HG02798 (cell line): ENCODE results near the gene SLC25A22.

Experiments used
- ATAC-seq: cut with Tn5 transposase; IDR thresholded peaks from one replicate; pipeline ENCODE4 v1.9.1; 2021; ENCODE audit warnings: mild to moderate bottlenecking; ENCODE audit not compliant: unreplicated experiment, poor library complexity

SLC25A22 gene

GRCh38 chr11:792873-793272 lies 5.2 kb downstream of the SLC25A22 start:
- ATAC-seq = no peak

- no peak for ATAC-seq
These were observed 5.6 kb downstream of the SLC25A22 start for GRCh38 chr11:792535-792821.

- ATAC-seq = no peak
These were observed 6.2 kb downstream of the SLC25A22 start for GRCh38 chr11:791658-792534.

GRCh38 chr11:790721-791564 lies 7.1 kb downstream of the SLC25A22 start:
- ATAC-seq = no peak

- ATAC-seq = peak; percentile 44
These were observed 8.1 kb downstream of the SLC25A22 start, which contains the start of gene CEND1 for GRCh38 chr11:789943-790342. CEND1 (minus strand) TSS chr11:790090; CDS start chr11:788576, 1,514 bp downstream.

- ATAC-seq = no peak
These were observed 8.8 kb downstream of the SLC25A22 start for GRCh38 chr11:788953-789940.

GRCh38 chr11:788009-788640 lies 10.0 kb downstream of the SLC25A22 start:
- ATAC-seq = no peak

GRCh38 chr11:787084-787675 lies 10.9 kb downstream of the SLC25A22 start:
- no peak for ATAC-seq

- no peak for ATAC-seq
These were observed 11.6 kb downstream of the SLC25A22 start for GRCh38 chr11:786235-787083.

- no peak for ATAC-seq
These were observed 14.5 kb downstream of the SLC25A22 start for GRCh38 chr11:783581-784015.

GRCh38 chr11:782264-783174 lies 15.6 kb downstream of the SLC25A22 start:
- ATAC-seq = no peak

GRCh38 chr11:779955-780532 lies 18.0 kb downstream of the SLC25A22 start:
- ATAC-seq = no peak

- no peak for ATAC-seq
These were observed 18.8 kb downstream of the SLC25A22 start for GRCh38 chr11:778976-779954.

GRCh38 chr11:777288-778255 lies 20.5 kb downstream of the SLC25A22 start, which contains the start of gene GATD1:
GATD1 (minus strand) TSS chr11:777487; CDS start chr11:777462, 25 bp downstream.
- peak; percentile 88 for ATAC-seq
